Astrocyte (in vitro differentiated cells and primary cell): Measurements from ENCODE around the gene NDUFS8. TPM values are rescaled to one million over a fixed set of nuclear protein-coding genes. Genes with fewer than 3 reads are reported as not detected.
"Not testable (repeated sequence)": the region's sequence is repeated elsewhere in the genome, so short reads cannot be mapped to it uniquely, and the experiment has no call there.

Source experiments
- DNase-seq: peaks from one replicate; pipeline ENCODE4 v3.0.0-alpha.2; 2010; ENCODE audit warnings: low read depth
- FAIRE-seq: peaks from 2 replicates; lab custom pipeline; 2011; peaks lifted over from hg19 to GRCh38; lab: Jason Lieb, UNC
- H2AFZ ChIP-seq: 2 replicates; pipeline ENCODE4 v1.6.0; 2012; ENCODE audit warnings: low read depth, low read length, inconsistent platforms
- H3K27ac ChIP-seq: 2 replicates; pipeline ENCODE4 v1.5.1; 2011; ENCODE audit warnings: low read depth, low read length, inconsistent platforms
- H3K27me3 ChIP-seq: 2 replicates; pipeline ENCODE4 v1.6.0; 2011; ENCODE audit warnings: low read length, inconsistent platforms; ENCODE audit not compliant: insufficient read depth
- H3K36me3 ChIP-seq: 2 replicates; pipeline ENCODE4 v1.5.1; 2011; ENCODE audit warnings: low read length, inconsistent platforms; ENCODE audit not compliant: insufficient read depth
- H3K4me1 ChIP-seq: 2 replicates; pipeline ENCODE4 v1.5.1; 2011; ENCODE audit warnings: low read length, inconsistent platforms; ENCODE audit not compliant: insufficient read depth
- H3K4me2 ChIP-seq: 2 replicates; pipeline ENCODE4 v1.6.0; 2012; ENCODE audit warnings: low read length, inconsistent platforms
- H3K4me3 ChIP-seq: 2 replicates; pipeline ENCODE4 v1.5.1; 2011; ENCODE audit warnings: low read depth, mild to moderate bottlenecking, low read length, inconsistent platforms; ENCODE audit not compliant: insufficient read depth
- H3K79me2 ChIP-seq: 2 replicates; pipeline ENCODE4 v1.6.0; 2012; ENCODE audit warnings: mild to moderate bottlenecking, low read length, inconsistent platforms; ENCODE audit not compliant: insufficient read depth
- H3K9ac ChIP-seq: 2 replicates; pipeline ENCODE4 v1.6.0; 2012; ENCODE audit warnings: mild to moderate bottlenecking, low read length, inconsistent platforms
- H3K9me3 ChIP-seq: 2 replicates; pipeline ENCODE4 v1.5.1; 2012; ENCODE audit warnings: low read depth, mild to moderate bottlenecking, low read length, inconsistent platforms; ENCODE audit not compliant: insufficient read depth
- H4K20me1 ChIP-seq: 2 replicates; pipeline ENCODE4 v1.6.0; 2012; ENCODE audit warnings: low read length, inconsistent platforms; ENCODE audit not compliant: insufficient read depth
- H3K27ac Mint-ChIP-seq: one replicate; pipeline ENCODE4 v1.8.0; 2021; ENCODE audit warnings: mild to moderate bottlenecking, mixed read lengths; ENCODE audit not compliant: unreplicated experiment
- H3K27me3 Mint-ChIP-seq: one replicate; pipeline ENCODE4 v1.8.0; 2021; ENCODE audit warnings: low read depth, mixed read lengths; ENCODE audit not compliant: unreplicated experiment
- H3K36me3 Mint-ChIP-seq: one replicate; pipeline ENCODE4 v1.8.0; 2021; ENCODE audit warnings: low read depth, mixed read lengths; ENCODE audit not compliant: unreplicated experiment
- H3K4me1 Mint-ChIP-seq: one replicate; pipeline ENCODE4 v1.8.0; 2021; ENCODE audit warnings: low read depth, mixed read lengths; ENCODE audit not compliant: unreplicated experiment
- H3K4me3 Mint-ChIP-seq: one replicate; pipeline ENCODE4 v1.8.0; 2021; ENCODE audit warnings: mild to moderate bottlenecking, moderate library complexity, mixed read lengths; ENCODE audit not compliant: unreplicated experiment
- H3K9me3 Mint-ChIP-seq: one replicate; pipeline ENCODE4 v1.8.0; 2021; ENCODE audit warnings: mild to moderate bottlenecking, mixed read lengths; ENCODE audit not compliant: unreplicated experiment
- EZH2 ChIP-seq: IDR thresholded peaks from 2 replicates; pipeline ENCODE4 v1.6.1; 2012; ENCODE audit warnings: mild to moderate bottlenecking, low read length, inconsistent platforms; ENCODE audit not compliant: insufficient read depth
- total RNA-seq: library from RNA; stranded (reverse); gene quantifications from 2 replicates; pipeline ENCODE4 v1.2.1, GENCODE V29; 2021
- TF ChIP-seq, protein P1 (sequence below): IDR thresholded peaks from 2 replicates; pipeline ENCODE4 v1.5.1; 2011; ENCODE audit warnings: low read depth, mild to moderate bottlenecking, inconsistent platforms, low read length, moderate library complexity; ENCODE audit not compliant: insufficient read depth

Gene NDUFS8
- total RNA-seq, 1 donor from 2014 or later: 159 TPM

GRCh38 chr11:67994387-67994786 lies 36.1 kb upstream of the NDUFS8 start:
- not testable (repeated sequence) for DNase-seq, H3K4me2 ChIP-seq, H3K9me3 ChIP-seq, H3K4me3 ChIP-seq, H3K4me1 ChIP-seq, H3K79me2 ChIP-seq, H3K27ac Mint-ChIP-seq, H3K27ac ChIP-seq, H3K9me3 Mint-ChIP-seq, H2AFZ ChIP-seq, H3K9ac ChIP-seq, H4K20me1 ChIP-seq, H3K4me3 Mint-ChIP-seq, H3K4me1 Mint-ChIP-seq, FAIRE-seq, H3K36me3 ChIP-seq, H3K27me3 ChIP-seq
- Mint-ChIP-seq H3K36me3 (peaks cover 19% of the 10 kb centered on the region), H3K27me3 (peaks cover 20% of the 10 kb centered on the region)

DNA sequence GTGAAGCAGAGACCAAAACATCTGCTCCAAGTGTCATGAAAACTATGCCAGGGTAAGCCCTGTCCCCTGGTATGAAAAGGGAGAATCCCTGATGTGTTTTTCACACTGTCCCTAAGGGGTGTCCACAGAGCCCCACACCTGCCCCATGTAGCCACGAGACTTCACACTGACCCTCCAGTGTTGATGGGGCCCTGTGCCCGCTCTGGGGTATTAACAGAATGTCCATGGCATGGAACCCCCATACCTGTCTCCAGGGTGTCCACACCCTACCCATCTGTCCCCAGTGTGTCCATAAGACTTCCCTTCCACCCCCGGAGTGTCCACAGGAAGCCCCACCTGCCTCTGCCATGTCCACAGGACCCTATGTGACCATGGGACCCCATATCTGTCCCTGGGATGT lies 35.4 kb upstream of the NDUFS8 start:
- not testable (repeated sequence) for DNase-seq, H3K4me3 ChIP-seq, H3K79me2 ChIP-seq, H2AFZ ChIP-seq, H3K36me3 ChIP-seq, H3K27me3 ChIP-seq, H3K9me3 Mint-ChIP-seq, H3K27ac ChIP-seq, H3K4me2 ChIP-seq, H3K27ac Mint-ChIP-seq, FAIRE-seq, H3K9ac ChIP-seq, H3K9me3 ChIP-seq, H4K20me1 ChIP-seq, H3K4me3 Mint-ChIP-seq, H3K4me1 ChIP-seq, H3K4me1 Mint-ChIP-seq
- Mint-ChIP-seq H3K27me3 (peaks cover 15% of the 10 kb centered on the region), H3K36me3 (peaks cover 17% of the 10 kb centered on the region)

DNA sequence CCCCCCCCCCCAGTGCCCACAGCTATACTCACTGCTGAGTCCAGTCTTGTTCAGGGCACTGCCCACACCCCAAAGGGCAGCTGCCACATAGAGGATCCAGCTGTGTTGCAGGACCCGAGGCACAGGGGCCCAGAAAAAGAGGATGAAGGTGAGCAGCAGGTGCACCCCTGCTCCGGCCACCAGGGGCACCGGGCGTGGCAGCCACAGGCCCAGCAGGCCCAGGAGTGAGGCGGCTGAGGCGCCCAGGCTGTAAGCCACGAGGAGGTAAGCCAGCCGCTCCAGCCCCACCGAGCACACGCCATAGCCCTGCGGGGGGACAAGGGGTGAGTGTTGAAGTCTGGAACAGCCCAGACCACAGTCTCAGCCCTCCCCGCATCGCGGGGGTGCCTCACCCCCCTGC lies 34.9 kb upstream of the NDUFS8 start:
- not testable (repeated sequence) for H3K79me2 ChIP-seq, DNase-seq, H3K27ac Mint-ChIP-seq, H3K9me3 Mint-ChIP-seq, H4K20me1 ChIP-seq, H3K4me1 Mint-ChIP-seq, FAIRE-seq, H3K9ac ChIP-seq, H3K27me3 ChIP-seq, H3K4me2 ChIP-seq, H3K4me3 Mint-ChIP-seq, H3K9me3 ChIP-seq, H3K27ac ChIP-seq, H2AFZ ChIP-seq, H3K4me3 ChIP-seq, H3K36me3 ChIP-seq, H3K4me1 ChIP-seq
- H3K36me3 Mint-ChIP-seq: peaks cover 17% of the 10 kb centered on the region
- H3K27me3 Mint-ChIP-seq: peaks cover 15% of the 10 kb centered on the region

- DNase-seq: no peak
- Mint-ChIP-seq H3K27ac (no peak overlapping the region), H3K4me1 (peaks cover 2% of the 10 kb centered on the region), H3K36me3 (peaks cover 17% of the 10 kb centered on the region), H3K27me3 (peaks cover 15% of the 10 kb centered on the region), H3K4me3 (no peak overlapping the region), H3K9me3 (no peaks in the 10 kb centered on the region)
- Histone ChIP-seq H4K20me1 (no peaks in the 10 kb centered on the region), H3K79me2 (no peaks in the 10 kb centered on the region), H3K4me1 (no peaks in the 10 kb centered on the region), H3K9me3 (no peaks in the 10 kb centered on the region), H3K27ac (no peak overlapping the region), H3K36me3 (no peaks in the 10 kb centered on the region), H3K4me3 (no peak overlapping the region), H2AFZ (no peak overlapping the region), H3K27me3 (no peaks in the 10 kb centered on the region), H3K9ac (no peak overlapping the region), H3K4me2 (no peak overlapping the region)
- no peak for FAIRE-seq
- TF ChIP-seq EZH2: no peak
- TF ChIP-seq, protein P1, sequence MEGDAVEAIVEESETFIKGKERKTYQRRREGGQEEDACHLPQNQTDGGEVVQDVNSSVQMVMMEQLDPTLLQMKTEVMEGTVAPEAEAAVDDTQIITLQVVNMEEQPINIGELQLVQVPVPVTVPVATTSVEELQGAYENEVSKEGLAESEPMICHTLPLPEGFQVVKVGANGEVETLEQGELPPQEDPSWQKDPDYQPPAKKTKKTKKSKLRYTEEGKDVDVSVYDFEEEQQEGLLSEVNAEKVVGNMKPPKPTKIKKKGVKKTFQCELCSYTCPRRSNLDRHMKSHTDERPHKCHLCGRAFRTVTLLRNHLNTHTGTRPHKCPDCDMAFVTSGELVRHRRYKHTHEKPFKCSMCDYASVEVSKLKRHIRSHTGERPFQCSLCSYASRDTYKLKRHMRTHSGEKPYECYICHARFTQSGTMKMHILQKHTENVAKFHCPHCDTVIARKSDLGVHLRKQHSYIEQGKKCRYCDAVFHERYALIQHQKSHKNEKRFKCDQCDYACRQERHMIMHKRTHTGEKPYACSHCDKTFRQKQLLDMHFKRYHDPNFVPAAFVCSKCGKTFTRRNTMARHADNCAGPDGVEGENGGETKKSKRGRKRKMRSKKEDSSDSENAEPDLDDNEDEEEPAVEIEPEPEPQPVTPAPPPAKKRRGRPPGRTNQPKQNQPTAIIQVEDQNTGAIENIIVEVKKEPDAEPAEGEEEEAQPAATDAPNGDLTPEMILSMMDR: no peak
Observed at GRCh38 chr11:67996051-67996450, 34.4 kb upstream of the NDUFS8 start.
